ENCODE results near the gene TENT4A.

GRCh38 chr5:6675784-6676491 is 37.3 kb upstream of the TENT4A start:
- TF ChIP-seq CTCF (IDR thresholded peaks at IDR 0.05) (no peak), EP300 (IDR thresholded peaks at IDR 0.05) (no peak), POLR2A (IDR thresholded peaks at IDR 0.05) (no peak), POLR2AphosphoS5 (IDR thresholded peaks at IDR 0.05) (no peak)

All from stomach (tissue), 4 donors.